ENCODE data around the gene MPPED1.

The MPPED1 gene

GRCh38 chr22:43550672-43551071 is 138.9 kb downstream of the MPPED1 start:
- DNase-seq = no peak

GRCh38 chr22:43553451-43554258 is 141.8 kb downstream of the MPPED1 start:
- no peak for DNase-seq

- no peak for DNase-seq
Measured at GRCh38 chr22:43554259-43554636, 142.4 kb downstream of the MPPED1 start.

- no peak for DNase-seq
Measured at GRCh38 chr22:43554694-43555365, 143.0 kb downstream of the MPPED1 start.

GRCh38 chr22:43555561-43556515 is 144.0 kb downstream of the MPPED1 start:
- no peak for DNase-seq
